ENCODE measurements around the gene GGT5.
"Not testable (repeated sequence)": the region's sequence is repeated elsewhere in the genome, so short reads cannot be mapped to it uniquely, and the experiment has no call there.

The GGT5 gene

DNA sequence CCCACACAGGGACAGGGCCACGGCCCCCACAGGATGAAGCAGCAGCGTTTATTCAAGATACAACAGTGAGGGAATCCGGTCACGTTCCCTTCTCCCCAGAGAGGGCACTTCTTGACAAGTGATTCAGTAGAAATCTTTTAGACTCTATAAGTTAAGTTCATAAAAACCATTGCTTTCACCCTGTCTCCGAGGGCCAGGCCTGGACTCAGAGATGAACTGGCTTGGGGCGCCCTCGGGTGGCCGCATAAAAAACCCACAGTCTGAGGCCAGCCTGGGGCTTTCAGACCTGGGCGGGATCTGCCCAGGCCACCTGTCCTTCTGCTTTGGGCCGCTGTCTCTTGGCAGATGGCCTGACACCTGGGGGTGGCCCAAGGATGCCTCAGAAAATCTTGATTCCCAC is 14.6 kb upstream of the GGT5 start:
- DNase-seq, result peak; percentile 65

DNA sequence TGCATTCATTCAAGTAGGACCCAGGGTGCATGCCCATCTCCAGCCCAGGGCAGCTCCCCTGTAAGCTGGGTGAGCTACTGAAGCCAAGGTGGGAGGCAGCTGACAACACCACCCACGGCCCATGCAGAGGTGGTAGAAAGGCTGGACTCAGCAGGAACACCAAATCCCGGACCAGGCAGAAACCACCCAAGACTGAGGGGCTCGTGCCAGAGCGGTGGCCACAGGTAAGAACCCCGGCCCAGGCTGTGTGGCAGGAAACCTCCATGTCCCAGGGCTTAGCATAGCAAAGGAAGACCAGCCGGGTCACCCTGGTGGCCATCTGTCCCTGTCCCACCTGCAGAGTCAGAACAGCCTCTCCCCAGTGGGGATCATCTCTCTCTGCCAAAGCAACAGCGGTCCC is 11.9 kb upstream of the GGT5 start:
- DNase-seq, result not testable (repeated sequence)

DNA sequence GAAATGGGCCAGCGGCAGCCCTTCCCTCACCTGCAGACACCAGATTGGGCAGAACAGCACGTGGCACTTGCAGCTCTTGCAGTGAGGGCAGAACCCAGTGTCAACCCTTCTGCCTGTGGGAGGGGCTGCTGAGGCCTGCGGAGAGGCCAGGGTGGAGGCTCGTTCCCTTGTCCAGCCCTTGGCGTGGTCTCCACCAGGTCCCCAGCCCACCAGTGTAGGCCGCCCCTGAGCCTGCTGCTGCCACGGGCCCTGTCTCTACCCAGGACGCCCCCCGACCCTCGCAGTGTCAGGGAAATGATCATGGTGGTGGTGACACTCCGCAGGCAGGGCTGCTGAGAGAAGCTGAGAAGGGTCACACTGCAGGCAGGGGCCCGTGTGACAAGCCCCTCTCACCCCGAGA is 11.3 kb upstream of the GGT5 start:
- DNase-seq, result not testable (repeated sequence)

DNA sequence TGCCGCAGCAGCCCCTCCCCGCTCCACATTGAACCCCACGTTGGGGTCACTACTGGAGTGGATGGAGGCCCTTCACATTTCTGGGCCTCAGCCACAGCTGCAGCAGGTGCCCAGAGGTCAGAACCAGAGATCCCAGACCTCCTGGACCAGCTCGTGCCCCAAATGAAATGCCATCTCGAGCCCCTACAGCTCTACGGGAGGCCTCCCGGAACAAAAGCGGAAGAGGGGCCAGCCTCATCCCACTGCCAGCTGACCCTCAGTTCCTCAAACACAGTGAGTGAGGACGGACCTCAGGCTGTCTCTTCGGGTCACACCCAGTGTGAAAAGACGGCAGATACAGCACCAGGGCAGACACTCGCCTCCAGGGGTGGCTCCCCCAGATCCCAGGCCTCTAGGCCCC is 8.2 kb upstream of the GGT5 start:
- not testable (repeated sequence) for DNase-seq

DNA sequence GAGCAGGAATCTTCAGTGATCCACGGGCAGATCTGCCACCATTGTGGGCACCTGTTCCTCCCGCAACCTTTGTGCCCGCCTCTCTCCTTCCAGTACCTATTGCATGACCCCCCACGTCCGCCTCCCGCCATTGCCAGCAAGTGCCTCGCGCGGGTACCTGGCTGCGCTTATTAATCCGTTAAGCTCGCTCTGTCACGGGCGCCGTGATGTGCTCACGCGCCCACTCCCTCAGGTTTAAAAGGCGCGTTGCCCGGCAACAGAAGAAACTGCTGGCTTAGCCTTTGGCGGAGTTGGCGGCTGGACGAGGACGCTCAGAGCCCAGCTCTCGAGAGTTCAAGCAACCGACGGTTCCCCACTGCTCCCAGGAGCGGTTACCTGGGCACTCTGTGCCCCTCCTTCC is 6.4 kb upstream of the GGT5 start:
- DNase-seq, result not testable (repeated sequence)

DNA sequence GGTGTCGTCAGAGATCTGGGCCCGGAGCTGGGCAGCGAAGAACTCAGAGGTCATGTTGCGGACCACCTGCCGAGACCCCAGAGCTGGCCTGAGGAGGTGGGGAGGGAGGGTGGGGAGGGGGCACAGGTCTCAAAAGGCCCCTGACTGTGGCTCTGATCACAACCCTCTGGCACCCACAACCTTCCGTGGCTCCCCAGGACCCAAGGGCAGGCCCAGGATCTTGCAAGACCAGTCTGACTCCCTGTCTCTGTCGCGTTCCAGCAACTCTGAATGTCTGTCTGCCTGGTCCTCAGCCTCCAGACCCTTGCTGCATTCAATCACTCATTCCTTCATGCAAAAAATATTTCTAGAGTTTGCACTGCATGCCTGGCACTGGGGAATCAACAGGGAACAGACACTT is 4.5 kb upstream of the GGT5 start:
- not testable (repeated sequence) for DNase-seq

DNA sequence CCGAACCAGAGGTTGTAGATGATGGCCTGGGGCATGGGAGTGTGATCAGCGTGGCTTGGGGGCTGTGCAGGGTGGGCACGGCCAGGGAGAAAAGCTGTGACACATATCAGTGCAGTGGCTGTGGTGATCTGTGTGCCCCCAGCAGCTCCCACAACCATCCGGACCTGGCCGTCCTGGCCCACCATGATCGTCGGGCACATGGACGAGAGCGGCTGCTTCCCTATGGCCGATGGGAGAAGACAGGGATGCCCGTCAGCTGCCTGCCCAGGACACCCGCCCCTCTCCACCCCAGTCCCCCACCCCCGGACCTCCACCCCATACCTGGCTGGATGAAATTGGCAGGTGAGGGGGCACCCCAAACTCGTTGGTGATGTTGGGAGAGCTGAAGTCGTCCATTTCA is 3.7 kb upstream of the GGT5 start:
- not testable (repeated sequence) for DNase-seq

DNA sequence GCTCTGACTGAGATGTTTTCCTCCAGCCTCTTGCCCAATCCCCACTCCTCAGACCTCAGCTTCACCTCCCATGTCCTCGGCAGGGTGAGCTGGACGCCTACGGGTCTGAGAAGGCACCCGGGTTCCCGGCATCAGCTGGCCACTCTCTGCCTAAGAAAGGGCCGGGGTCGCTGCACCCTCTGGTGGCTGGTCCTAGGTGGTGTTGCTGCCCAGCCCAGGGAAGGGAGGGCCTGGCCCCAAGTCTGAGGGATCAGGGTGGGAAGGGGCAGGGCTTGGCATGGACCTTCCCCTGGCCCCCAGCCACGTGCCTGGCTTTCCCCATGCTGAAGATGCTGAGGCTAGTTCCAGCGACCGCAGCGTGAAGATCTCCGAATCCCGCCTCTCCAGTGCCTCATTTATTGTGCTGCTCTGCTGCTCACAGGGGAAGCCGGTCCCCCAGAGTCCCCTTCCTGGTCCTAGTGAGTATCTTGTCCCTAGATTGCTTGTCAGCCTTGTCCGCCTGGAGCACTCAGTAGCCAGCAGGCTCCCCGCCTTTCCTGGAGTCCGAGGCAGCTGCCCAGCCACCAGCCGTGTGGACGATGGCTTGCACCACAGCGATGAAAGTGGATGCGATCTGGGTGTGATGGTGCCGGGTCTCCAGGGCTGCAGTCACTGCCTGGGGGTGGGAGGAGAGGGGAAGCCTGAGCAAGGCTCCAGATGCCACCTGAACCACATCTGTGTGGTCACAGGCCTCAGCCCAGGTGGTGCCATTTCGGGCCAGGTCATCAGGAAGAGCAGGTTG is 2.9 kb upstream of the GGT5 start:
- DNase-seq, result peak; percentile 39

DNA sequence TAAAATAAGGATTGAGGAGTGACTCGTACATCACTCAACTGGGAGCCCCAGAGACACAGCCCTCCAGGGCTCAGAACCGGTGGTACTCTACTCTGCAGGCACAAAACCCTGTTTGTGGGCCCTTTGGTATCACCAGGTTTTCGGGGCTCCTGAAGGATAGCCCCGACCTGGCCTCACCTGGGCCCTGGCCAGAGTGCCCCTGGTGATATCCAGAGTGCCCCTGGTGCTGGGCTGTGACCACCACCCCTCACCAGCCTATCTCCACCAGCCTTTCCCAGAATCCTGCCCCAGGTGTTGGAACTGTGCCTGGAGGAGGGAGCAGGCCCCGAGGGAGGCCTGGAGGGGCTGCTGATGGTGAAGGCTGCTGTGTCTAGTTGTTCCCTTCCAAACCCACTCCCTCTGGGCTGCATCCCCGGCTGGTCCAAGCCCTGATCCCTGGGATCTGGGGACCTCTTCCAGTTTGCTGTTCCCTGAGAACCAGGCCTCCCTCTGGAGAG is 2.2 kb upstream of the GGT5 start:
- no peak for DNase-seq

DNA sequence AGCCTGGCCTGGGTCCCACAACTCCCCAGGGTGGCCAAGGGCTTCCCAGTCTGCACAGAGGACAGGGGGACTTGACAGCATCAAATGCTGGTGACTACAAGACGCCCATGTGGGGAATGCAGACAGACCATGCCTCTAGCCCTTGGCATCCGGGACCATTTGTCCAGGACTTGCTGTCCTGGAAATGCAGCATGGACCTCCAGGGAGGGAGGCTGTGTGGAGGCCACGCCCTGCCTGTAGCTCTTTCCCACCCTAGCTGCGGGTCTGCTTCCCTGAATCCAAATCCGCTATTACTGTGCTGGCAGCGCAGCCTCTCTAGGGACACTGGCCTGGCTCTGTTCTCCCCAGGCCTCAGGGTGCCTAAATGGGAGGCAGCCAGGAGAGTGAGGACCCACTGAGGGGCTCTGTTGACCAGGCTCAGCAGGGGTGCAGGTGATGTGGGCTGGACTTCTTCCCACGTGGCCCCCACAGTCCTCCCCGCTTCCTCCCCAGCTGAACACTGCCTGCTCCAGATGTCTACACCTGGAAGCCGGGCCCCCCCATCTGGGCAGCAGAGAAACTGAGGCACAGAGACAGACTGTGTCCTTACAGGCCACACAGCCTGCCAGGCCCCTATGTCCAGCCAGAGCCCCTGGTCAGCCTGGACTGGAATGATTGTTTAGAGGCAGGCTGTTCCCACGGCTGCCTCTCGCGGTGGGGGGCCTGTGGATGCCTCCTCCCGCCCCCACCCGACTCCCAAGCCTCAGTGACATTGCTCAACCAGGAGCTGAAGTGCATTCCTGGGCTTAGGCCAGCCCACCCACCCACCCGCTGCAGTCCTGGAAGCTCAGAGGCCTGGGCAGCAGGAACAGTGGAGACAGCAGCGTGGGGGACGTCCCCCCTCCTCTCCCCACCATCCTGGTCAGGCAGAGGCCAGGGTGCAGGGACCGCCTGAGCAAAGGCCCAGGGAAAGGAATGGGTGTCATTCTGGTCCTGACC is 991 bp upstream of the GGT5 start:
- not testable (repeated sequence) for DNase-seq

DNA sequence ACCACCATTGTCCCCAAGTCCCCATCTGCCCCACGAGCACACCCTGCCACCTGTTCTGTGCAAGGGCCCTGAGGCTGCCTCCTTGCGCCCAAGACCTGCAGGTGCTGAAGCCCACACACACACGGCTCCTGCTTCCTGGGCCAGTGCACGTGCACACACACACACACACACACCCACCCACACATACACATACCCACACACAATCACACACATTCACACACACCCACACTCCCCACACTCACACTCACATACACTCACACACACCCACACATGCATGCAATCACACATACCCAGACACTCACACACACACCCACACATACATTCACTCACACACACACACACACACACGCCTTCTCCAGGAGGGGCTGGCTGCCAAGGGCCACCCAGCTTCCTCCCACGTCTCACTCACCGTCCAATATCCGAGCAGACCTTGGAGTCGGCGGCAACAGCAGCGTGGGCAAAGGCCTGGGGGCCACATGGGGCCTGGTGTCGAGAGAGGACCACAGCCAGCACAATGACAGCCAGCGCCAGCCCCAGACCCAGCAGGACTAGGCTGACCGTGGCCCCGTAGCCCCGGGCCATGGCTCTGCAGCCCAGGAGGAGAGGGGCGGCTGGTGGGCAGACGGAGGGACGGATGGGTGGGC is 616 bp downstream of the GGT5 start:
- DNase-seq, result no peak

DNA sequence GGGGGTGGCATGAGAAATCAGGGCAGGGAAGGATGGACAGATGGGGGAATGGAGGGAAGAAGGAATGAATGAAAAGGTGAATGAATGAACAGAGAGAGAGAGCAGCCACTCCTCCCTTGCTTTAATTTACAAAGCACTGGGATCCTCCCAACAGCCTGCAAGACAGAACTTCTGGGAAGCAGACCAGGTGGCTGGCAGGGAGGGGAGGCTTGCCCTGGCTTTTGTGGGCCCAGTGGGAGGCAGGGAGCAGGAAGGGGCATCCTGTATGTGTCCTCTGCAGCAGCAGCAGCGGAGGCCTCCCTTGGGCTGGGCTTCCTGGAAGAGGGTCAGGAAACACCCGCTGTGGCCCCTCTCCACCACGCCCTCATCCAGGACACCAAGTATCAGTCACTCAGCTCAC is 1.5 kb downstream of the GGT5 start:
- peak; percentile 32 for DNase-seq

DNA sequence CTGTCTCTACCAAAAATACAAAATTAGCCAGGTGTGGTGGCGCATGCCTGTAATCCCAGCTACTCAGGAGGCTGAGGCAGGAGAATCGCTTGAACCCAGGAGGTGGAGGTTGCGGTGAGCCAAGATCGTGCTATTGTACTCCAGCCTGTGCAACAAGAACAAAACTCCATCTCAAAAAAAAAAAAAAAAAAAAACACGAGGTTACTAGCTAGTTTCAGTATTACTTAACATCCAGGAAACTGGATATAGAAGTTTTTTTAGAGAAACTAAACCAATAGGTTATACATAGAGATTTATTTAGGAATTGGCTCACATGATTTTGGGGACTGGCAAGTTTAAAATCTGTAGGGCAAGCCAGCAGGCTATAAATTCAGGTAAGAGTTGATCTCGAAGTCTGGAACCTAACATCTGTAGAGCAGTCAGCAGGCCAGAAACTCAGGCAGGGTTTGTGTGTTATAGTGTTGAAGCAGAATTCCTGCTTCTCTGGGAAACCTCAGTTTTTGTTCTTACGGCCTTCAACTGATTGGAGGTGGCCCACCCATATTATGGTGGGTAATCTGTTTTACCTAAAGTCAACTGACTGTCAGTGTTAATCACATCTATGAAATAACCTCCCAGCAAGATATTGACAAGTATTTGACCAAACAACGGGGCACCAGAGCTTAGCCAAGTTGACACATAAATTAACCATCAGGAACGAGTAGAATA is 3.7 kb downstream of the GGT5 start:
- DNase-seq, result not testable (repeated sequence)

DNA sequence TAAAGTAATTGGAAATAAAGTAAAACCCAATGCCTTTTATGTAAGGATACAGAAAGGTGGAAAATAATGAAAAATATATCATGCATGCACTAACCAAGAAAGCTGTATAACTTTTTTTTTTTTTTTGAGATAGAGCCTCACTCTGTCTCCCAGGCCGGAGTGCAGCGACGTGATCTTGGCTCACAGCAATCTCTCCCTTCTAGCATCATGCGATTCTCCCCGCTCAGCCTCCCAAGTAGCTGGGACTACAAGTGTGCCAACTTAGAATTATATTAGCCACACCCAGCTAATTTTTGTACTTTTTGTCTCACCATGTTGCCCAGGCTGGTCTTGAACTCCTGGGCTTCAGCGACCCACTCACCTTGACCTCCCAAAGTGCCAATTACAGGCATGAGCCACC is 4.5 kb downstream of the GGT5 start:
- no peak for DNase-seq

DNA sequence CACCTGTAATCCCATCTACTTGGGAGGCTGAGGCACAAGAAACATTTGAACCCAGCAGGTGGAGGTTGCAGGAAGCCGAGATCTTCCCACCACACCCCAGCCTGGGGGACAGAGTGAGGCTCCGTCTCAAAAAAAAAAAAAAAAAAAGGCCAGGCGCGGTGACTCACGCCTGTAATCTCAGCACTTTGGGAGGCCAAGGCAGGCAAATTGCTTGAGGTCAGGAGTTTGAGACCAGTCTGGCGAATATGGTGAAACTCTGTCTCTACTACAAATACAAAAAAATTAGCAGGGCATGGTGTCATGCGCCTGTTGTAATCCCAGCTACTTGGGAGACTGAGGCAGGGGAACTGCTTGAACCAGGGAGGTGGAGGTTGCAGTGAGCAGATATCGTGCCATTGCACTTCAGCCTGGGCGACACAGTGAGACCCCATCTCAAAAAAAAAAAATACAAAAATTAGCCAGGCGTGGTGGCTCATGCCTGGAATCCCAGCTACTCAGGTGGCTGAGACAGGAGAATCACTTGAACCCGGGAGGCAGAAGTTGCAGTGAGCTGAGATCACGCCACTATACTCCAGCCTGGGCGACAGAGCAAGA is 6.7 kb downstream of the GGT5 start:
- DNase-seq, result not testable (repeated sequence)

DNA sequence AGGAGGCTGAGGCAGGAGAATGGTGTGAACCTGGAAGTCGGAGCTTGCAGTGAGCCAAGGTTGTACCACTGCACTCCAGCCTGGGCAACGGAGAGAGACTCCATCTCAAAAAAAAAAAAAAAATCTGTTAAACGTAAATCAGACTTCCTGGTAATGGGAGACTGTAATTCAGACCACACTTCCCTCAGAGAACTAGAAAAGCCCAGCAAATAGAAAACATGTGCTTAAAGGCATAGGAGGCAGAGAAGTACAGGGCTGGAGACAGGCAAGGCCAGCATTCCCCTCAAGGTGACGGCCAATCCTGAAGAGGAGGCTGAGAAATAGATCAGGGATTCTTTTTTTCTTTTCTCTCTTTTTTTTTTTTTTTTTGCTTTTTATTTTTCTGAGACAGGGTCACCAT is 8.2 kb downstream of the GGT5 start:
- DNase-seq, result no peak

DNA sequence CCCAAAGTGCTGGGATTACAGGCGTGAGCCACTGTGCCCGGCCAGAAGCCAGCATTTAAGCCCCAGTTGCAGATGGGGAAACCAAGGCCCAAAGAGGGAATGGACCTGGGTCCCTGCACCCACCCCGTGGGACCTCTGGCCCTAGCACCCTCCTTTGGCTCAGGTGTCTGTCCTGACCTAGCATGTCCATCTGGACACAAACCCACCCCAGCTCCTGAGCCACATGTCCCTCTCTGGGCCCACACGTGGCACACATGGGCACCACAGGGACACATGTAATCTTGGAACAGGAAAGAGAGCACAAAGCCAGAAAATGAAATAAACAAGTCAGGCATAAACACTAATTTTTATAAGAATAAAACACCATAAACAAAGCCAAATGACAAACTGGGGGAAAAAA is 9.6 kb downstream of the GGT5 start:
- no peak for DNase-seq

DNA sequence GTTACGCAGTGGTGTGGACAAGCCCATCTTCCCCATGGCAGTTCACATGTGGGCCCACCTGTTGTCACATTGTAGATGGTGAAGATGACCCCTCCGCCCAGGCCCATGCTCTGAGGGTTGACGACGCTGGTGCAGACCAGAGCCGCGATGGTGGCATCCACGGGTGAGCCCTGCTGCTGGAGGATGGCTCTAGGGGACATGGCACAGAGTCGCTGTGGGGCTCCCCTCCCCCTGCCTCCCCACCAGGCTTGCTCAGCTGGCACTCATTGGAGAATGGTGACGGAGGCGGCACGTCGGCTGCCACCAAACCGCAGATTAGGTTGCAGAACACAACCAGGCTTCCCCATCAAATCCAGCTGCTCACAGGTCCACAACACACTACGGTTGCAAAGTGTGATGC is 11.1 kb downstream of the GGT5 start:
- no peak for DNase-seq

DNA sequence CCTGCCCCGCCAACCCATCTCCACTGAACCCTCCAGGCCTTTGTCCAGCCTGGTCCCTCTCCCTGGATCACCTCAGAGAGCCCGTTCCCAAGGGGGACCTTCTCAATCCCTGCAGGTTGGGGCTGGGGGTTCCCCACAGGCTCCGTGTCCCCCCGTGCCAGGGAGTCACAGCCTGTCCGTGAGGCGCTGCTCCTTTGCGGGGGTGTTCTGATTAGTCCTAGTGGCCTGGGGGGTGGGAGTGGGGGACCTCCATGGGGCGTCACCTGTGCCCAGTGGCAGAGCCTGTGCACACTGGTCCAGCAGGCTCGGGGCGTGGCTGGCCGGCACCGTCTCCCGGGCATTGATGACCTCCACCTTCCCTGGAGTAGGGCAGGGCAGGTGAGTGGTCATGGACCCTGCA is 11.6 kb downstream of the GGT5 start:
- no peak for DNase-seq

DNA sequence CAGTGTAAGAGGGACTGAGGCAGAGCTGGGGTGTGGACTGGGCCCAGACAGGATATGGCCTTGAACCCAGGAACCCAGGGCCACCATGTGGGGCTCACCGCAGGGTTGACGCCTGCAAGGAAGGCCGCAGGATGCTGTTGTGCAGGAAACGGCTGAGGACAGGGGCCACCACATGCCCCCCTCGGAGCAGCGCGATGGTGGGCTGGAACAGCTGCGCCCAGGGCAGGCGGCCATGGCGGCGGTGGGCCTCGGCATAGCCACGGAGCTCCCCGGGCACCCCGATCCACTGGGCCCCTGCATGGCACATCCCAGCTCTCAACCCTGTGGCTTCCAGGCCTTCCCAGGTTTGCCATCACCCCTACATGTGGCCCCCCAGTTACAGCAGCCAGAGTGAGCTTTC is 12.2 kb downstream of the GGT5 start:
- no peak for DNase-seq

DNA sequence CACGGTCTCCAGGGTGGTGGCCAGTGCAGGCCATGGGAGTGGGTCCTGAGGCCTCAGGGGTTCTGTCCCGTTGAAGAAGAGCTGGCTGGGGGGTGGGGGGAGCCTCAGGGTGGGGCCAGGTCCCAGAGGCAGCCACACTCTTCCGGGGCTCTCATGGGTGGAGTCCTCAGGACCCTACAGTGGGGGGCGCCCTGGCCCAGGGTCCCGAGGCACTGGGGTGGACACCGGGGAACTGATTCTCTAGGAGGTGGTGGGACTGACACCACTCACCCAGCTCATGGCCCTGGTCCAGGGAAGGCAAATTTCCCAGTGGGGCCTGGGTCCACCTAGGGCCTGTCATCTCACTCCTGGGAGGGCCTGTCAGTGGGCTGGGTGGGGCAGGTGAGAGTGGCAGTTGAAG is 12.8 kb downstream of the GGT5 start:
- DNase-seq, result no peak

DNA sequence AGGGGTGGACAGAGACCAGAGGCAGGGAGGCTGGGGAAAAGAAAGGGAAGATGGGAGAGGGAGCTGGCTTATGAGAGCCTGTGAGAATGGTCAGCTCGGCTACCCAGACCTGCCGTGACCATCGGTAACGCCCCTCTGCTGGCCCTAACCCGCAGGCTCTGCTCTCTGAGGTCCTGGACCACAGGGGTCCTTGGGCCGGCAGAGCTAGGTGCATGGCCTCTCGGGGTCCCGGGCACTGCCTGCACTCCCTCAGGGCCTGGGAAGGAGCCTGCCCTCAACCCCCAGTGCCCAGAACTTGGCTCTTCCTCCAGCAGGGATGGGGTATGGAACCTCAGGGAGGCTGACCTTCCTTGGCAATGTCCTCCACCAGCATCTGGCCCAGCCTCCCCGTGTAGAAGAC is 13.2 kb downstream of the GGT5 start:
- DNase-seq, result no peak
